Upper lobe of left lung (tissue), 4 donors: ENCODE data around the gene PTDSS2.

Source experiments
- EP300 ChIP-seq, 4 donors: sonication (generic); formaldehyde crosslinking; IDR thresholded peaks; one replicate each; pipeline ENCODE4 v1.5.1; 2017; ENCODE audit warnings: antibody characterized with exemption in 4 of 4, control low read depth in 2 of 4
- POLR2A ChIP-seq, 4 donors: fragments of 450-650 bp; IDR thresholded peaks; one replicate each; pipeline ENCODE4 v1.5.1; 2016 to 2017; ENCODE audit warnings: antibody characterized with exemption in 4 of 4, mild to moderate bottlenecking in 2 of 4
- POLR2AphosphoS5 ChIP-seq, 2 donors: sonication (generic); formaldehyde crosslinking; IDR thresholded peaks; one replicate each; pipeline ENCODE4 v1.5.1; 2017; ENCODE audit warnings: antibody characterized with exemption in 2 of 2
- TF ChIP-seq, protein P1 (sequence below), 6 experiments: fragments of 450-650 bp in 4 of 6; fragments of 200-600 bp in 2 of 6; sonication (generic) in 2 of 6; IDR thresholded peaks; one replicate each; pipeline ENCODE4 v1.5.1; 2016 to 2019; ENCODE audit warnings: antibody characterized with exemption in 6 of 6

DNA sequence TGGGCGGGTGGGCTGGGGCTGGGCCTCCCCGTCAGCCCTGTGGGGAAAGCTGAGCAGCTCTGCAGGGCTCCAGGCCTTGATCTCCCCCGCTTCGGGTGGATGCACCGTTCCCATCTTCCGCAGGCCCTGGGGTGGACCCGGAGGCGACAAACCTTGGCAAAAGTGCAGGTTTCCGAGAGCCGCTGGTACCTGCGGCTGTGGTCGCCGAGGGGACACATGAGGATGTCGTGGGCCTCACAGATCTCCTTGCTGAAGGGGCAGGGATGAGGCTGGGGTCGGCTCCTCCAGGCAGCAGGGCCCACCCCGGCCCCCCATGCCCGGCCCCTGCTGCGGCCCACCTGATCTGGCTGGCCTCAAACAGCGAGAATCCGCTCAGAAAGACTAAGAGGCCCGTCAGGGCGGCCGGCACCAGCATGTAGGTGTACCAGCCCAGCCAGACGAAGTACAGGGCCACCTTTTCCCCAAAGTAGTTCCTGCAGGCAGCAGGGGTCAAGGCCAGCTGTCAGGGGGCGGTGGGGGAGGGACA is 20.1 kb upstream of the PTDSS2 start:
- TF ChIP-seq, protein P1, sequence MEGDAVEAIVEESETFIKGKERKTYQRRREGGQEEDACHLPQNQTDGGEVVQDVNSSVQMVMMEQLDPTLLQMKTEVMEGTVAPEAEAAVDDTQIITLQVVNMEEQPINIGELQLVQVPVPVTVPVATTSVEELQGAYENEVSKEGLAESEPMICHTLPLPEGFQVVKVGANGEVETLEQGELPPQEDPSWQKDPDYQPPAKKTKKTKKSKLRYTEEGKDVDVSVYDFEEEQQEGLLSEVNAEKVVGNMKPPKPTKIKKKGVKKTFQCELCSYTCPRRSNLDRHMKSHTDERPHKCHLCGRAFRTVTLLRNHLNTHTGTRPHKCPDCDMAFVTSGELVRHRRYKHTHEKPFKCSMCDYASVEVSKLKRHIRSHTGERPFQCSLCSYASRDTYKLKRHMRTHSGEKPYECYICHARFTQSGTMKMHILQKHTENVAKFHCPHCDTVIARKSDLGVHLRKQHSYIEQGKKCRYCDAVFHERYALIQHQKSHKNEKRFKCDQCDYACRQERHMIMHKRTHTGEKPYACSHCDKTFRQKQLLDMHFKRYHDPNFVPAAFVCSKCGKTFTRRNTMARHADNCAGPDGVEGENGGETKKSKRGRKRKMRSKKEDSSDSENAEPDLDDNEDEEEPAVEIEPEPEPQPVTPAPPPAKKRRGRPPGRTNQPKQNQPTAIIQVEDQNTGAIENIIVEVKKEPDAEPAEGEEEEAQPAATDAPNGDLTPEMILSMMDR (IDR thresholded peaks at IDR 0.05) = no peak
- TF ChIP-seq POLR2AphosphoS5 (IDR thresholded peaks at IDR 0.05) (no peak), POLR2A (IDR thresholded peaks at IDR 0.05) (no peak), EP300 (IDR thresholded peaks at IDR 0.05) (no peak)
